Heart right ventricle (tissue), 16 donors: Measurements from ENCODE around the gene ABTB1. TPM values are rescaled to one million over a fixed set of nuclear protein-coding genes. Genes with fewer than 3 reads are reported as not detected.

Experiments used
- ATAC-seq, 8 donors: fragments of 200-7000 bp; cut with Tn5 transposase; one replicate each; pipeline ENCODE4 v1.9.1; 2020; ENCODE audit warnings: mild to moderate bottlenecking in 8 of 8, moderate library complexity in 8 of 8, moderate number of reproducible peaks in 1 of 8
- DNase-seq, 2 donors: peaks; one replicate each; pipeline ENCODE4 v3.0.0-alpha.2; 2020
- H3K27ac ChIP-seq, 10 donors: fragments of 200-600 bp; sonication (generic) in 2 of 10; one replicate each; pipeline versions ENCODE4 v1.5.0 to v1.8.0; 2020 to 2022; ENCODE audit warnings: mild to moderate bottlenecking in 3 of 10
- H3K27me3 ChIP-seq, 7 donors: fragments of 200-600 bp; one replicate each; pipeline ENCODE4 v1.8.0; 2021 to 2022; ENCODE audit warnings: mild to moderate bottlenecking in 2 of 7
- H3K36me3 ChIP-seq, 9 donors: fragments of 200-600 bp; sonication (generic) in 1 of 9; one replicate each; pipeline versions ENCODE4 v1.5.0 to v1.8.0; 2020 to 2022; ENCODE audit warnings: mild to moderate bottlenecking in 2 of 9
- H3K4me1 ChIP-seq, 9 donors: fragments of 200-600 bp; sonication (generic) in 1 of 9; one replicate each; pipeline versions ENCODE4 v1.5.0 to v1.8.0; 2020 to 2022; ENCODE audit warnings: mild to moderate bottlenecking in 4 of 9
- H3K4me3 ChIP-seq, 10 donors: fragments of 200-600 bp; sonication (generic) in 2 of 10; one replicate each; pipeline versions ENCODE4 v1.5.0 to v1.8.0; 2020 to 2022; ENCODE audit warnings: mild to moderate bottlenecking in 7 of 10, moderate library complexity in 2 of 10
- H3K9me3 ChIP-seq, 11 donors: fragments of 200-600 bp in 10 of 11; sonication (generic) in 2 of 11; one replicate each; pipeline versions ENCODE4 v1.5.0 to v1.8.0; 2013 to 2022; ENCODE audit warnings: mild to moderate bottlenecking in 2 of 11, control low read depth in 1 of 11, moderate library complexity in 1 of 11
- CTCF ChIP-seq, 9 donors: fragments of 200-600 bp; sonication (generic) in 2 of 9; IDR thresholded peaks; one replicate each; pipeline versions ENCODE4 v1.5.0 to v1.8.0; 2021 to 2022; ENCODE audit warnings: antibody characterized with exemption in 9 of 9, mild to moderate bottlenecking in 5 of 9, moderate library complexity in 1 of 9
- WGBS, 2 donors: extraction: QIAGEN DNeasy Blood & Tissue Kit; methylation state at CpG; one replicate each; pipeline ENCODE4 v1.1.7; 2013; ENCODE audit warnings: inconsistent platforms in 1 of 2; 5-methylcytosine and 5-hydroxymethylcytosine counted together
- intact Hi-C, 10 donors: fragments of 100-400 bp; cut with DNase I; formaldehyde crosslinking; loops; one replicate each; pipeline versions ENCODE4 v1.11.1 to v1.14.2; 2022
- polyA plus RNA-seq, 2 donors: library from polyadenylated mRNA; stranded (reverse); fragments of 200-250 nt; gene quantifications; one replicate each; pipeline ENCODE4 v1.2.3, GENCODE V29; 2013
- total RNA-seq, 10 donors: library from RNA; stranded (reverse); fragmentation: NEBNext Ultra II Directional in 3 of 10; extraction: Animal tissue kit (Norgen Biotek cat#: 25700) in 3 of 10; gene quantifications; one replicate each; pipeline versions ENCODE4 v1.2.1 to v1.2.4, GENCODE V29; 2021 to 2023
- donor health status: Arrhythmogenic right ventricular cardiomyopathy.
- donor health status: ischemic (EF 13 %, LVEDD 7.1; RV severe dilation, severe dysfunction).
- donor health status: healthy with polysubstance abuse.
- donor health status: DM: no; HTN: yes; CAD: no.
- donor health status: DM: no; HTN: no; CAD: no.
- donor health status: ischemic (EF 25% LVEDD 6.9; RV normal size, moderate dysfunction).
- donor health status: ischemic (EF 25% LVEDD 5.7; RV mildly dilated, moderate dysfunction).
- donor health status: healthy.
- donor health status: DM: yes; HTN: yes; CAD: no.
- donor health status: Ischemic cardiomyopathy.
- donor health status: ischemic (EF 35%, LVEDD 5.7; RV mildly dilated, moderate dysfunction).
- donor health status: nonischemic (EF 11% LVEDD 7.7; RV severe dilation, severe dysfunction).
- donor health status: DM: yes; HTN: yes; CAD: no.
- donor health status: PGD.
- donor health status: ischemic (EF 29% LVEDD 5.4; RV normal size, mild dysfunction).
- donor health status: nonischemic (EF 23%, LVEDD 6.1; RV moderate dilation, normal function).

ABTB1 gene
- total and polyA plus RNA-seq, 12 donors = 19.6 to 56.3 (median 24.7) TPM

- H3K36me3 ChIP-seq = peaks cover 0 to 24% (median 5%) of the 10 kb centered on the region in 9 donors
- peak overlapping the region; percentile 86 to 99 (median 93) for H3K27ac ChIP-seq
- TF ChIP-seq CTCF (IDR thresholded peaks at IDR 0.05) = no peak
- ATAC-seq = peak; percentile 17 to 39 (median 33)
- peaks cover 7 to 37% (median 29%) of the 10 kb centered on the region in 9 donors for H3K4me1 ChIP-seq
- no peak for DNase-seq
- H3K9me3 ChIP-seq = no peaks in the 10 kb centered on the region
- peak overlapping the region; percentile 63 to 99 (median 85) for H3K4me3 ChIP-seq
- H3K27me3 ChIP-seq = no peaks in the 10 kb centered on the region
- WGBS, 2 donors = 26 to 28% methylated on average over 44 of the region's 44 CpGs
- intact Hi-C loops = loop anchor here in 1 of 10 donors (5.0 kb wide), 1 partner anchor 156 kb away; no protein-coding TSS in a partner anchor
Measured at GRCh38 chr3:127671523-127672428, 976 bp upstream of the ABTB1 start.

GRCh38 chr3:127673191-127674100, 694 bp downstream of the ABTB1 start:
- peak in 1 of 2 donors; percentile 73 for DNase-seq
- peaks cover 0 to 41% (median 17%) of the 10 kb centered on the region in 9 donors for H3K36me3 ChIP-seq

GRCh38 chr3:127674101-127674721, 1.5 kb downstream of the ABTB1 start:
- DNase-seq = no peak
- Histone ChIP-seq H3K4me1 (peaks cover 7 to 52% (median 29%) of the 10 kb centered on the region in 9 donors), H3K27me3 (no peaks in the 10 kb centered on the region), H3K27ac (peak overlapping the region in 7 of 10 donors; percentile 84 to 99 (median 93)), H3K36me3 (peaks cover 0 to 49% (median 21%) of the 10 kb centered on the region in 9 donors), H3K4me3 (peak overlapping the region in 9 of 10 donors; percentile 63 to 97 (median 83)), H3K9me3 (no peaks in the 10 kb centered on the region)
- no peak for TF ChIP-seq CTCF (IDR thresholded peaks at IDR 0.05)
- ATAC-seq = no peak
- WGBS, 2 donors = 81 to 83% methylated on average over 17 of the region's 17 CpGs
- intact Hi-C loops = loop anchor here in 1 of 10 donors (5.0 kb wide), 1 partner anchor 153 kb away; no protein-coding TSS in a partner anchor

More at GRCh38 chr3:127673191-127674100, 694 bp downstream of the ABTB1 start:
- no peaks in the 10 kb centered on the region for H3K27me3 ChIP-seq
- H3K27ac ChIP-seq = peak overlapping the region; percentile 53 to 99 (median 93)
- TF ChIP-seq CTCF (IDR thresholded peaks at IDR 0.05) = no peak
- intact Hi-C loops = loop anchor here in 1 of 10 donors (5.0 kb wide), 1 partner anchor 154 kb away; no protein-coding TSS in a partner anchor
- 13 to 14% methylated on average over 50 to 51 of the region's 51 CpGs for WGBS, 2 donors
- peak; percentile 32 to 63 (median 52) for ATAC-seq
- peak overlapping the region; percentile 63 to 99 (median 85) for H3K4me3 ChIP-seq
- H3K9me3 ChIP-seq = no peaks in the 10 kb centered on the region
- peaks cover 7 to 44% (median 29%) of the 10 kb centered on the region in 9 donors for H3K4me1 ChIP-seq
